MCF 10A (cell line): Measurements from ENCODE around the gene ATP2A3. TPM values are rescaled to one million over a fixed set of nuclear protein-coding genes. Genes with fewer than 3 reads are reported as not detected.

ENCODE experiments used
- BruUV-seq: library from RNA; stranded (reverse); fragments of 400-500 nt; replicated peaks from 2 replicates; lab custom pipeline; 2021; lab: Mats Ljungman, UMichigan
- CTCF ChIA-PET: fragments of 300-600 bp; sonication (Branson Sonifier 250); formaldehyde crosslinking; extraction: SDS; loops from one replicate; lab custom pipeline; 2021; ENCODE audit warnings: antibody characterized with exemption, inconsistent platforms; lab: Yijun Ruan, JAX
- POLR2A ChIA-PET: fragments of 300-600, 350-650 bp; sonication (Branson Sonifier 250); formaldehyde crosslinking; extraction: SDS; loops from one replicate; lab custom pipeline; 2020; ENCODE audit warnings: antibody characterized with exemption, inconsistent platforms; lab: Yijun Ruan, JAX
- DNase-seq: peaks from one replicate; pipeline ENCODE4 v3.0.0-alpha.2; 2018; ENCODE audit not compliant: unreplicated experiment
- H3K27ac Mint-ChIP-seq: one replicate; pipeline ENCODE4 v1.8.0; 2022; ENCODE audit warnings: mild to moderate bottlenecking, low read depth, mixed read lengths; ENCODE audit not compliant: unreplicated experiment
- H3K27me3 Mint-ChIP-seq: one replicate; pipeline ENCODE4 v1.8.0; 2022; ENCODE audit warnings: mixed read lengths; ENCODE audit not compliant: insufficient read depth, unreplicated experiment
- H3K36me3 Mint-ChIP-seq: one replicate; pipeline ENCODE4 v1.8.0; 2022; ENCODE audit warnings: mild to moderate bottlenecking, moderate library complexity, mixed read lengths; ENCODE audit not compliant: insufficient read depth, unreplicated experiment
- H3K4me1 Mint-ChIP-seq: one replicate; pipeline ENCODE4 v1.8.0; 2022; ENCODE audit warnings: mixed read lengths; ENCODE audit not compliant: insufficient read depth, unreplicated experiment
- H3K4me3 Mint-ChIP-seq: one replicate; pipeline ENCODE4 v1.8.0; 2022; ENCODE audit warnings: mild to moderate bottlenecking, moderate library complexity, mixed read lengths; ENCODE audit not compliant: unreplicated experiment
- H3K9me3 Mint-ChIP-seq: one replicate; pipeline ENCODE4 v1.8.0; 2022; ENCODE audit warnings: mixed read lengths; ENCODE audit not compliant: unreplicated experiment
- CTCF ChIP-seq: fragments of 200-600 bp; IDR thresholded peaks from one replicate; pipeline ENCODE4 v1.8.0; 2022; ENCODE audit warnings: antibody characterized with exemption, mild to moderate bottlenecking; ENCODE audit not compliant: unreplicated experiment
- intact Hi-C: fragments of 100-400 bp; cut with micrococcal nuclease; formaldehyde crosslinking; loops from 2 replicates; pipeline ENCODE4 v1.14.1; 2022
- total RNA-seq: library from RNA; stranded (reverse); gene quantifications from 2 replicates; pipeline ENCODE4 v1.2.3, GENCODE V29; 2022

Gene ATP2A3
- total RNA-seq, 1 experiment from 2014 or later, result not detected

- no peaks in the 10 kb centered on the region for H3K27me3 Mint-ChIP-seq
- CTCF ChIA-PET, result interaction anchor here (1.0 to 1.7 kb wide), 2 partner anchors 12 to 33 kb away, joined by 3 to 5 read pairs; no protein-coding TSS in a partner anchor
- H3K27ac Mint-ChIP-seq, result no peak overlapping the region
- intact Hi-C loops, result no loop called here
- TF ChIP-seq CTCF, result no peak
- no peaks in the 10 kb centered on the region for H3K4me1 Mint-ChIP-seq
- POLR2A ChIA-PET, result interaction anchor here (0.6 kb wide), 2 partner anchors 20 to 37 kb away, joined by 3 read pairs; no protein-coding TSS in a partner anchor
- H3K9me3 Mint-ChIP-seq, result no peaks in the 10 kb centered on the region
- H3K4me3 Mint-ChIP-seq, result no peak overlapping the region
- no peaks in the 10 kb centered on the region for H3K36me3 Mint-ChIP-seq
- BruUV-seq, result no TSS peak
- no peak for DNase-seq
Observed at GRCh38 chr17:3947318-3947810, 16.9 kb downstream of the ATP2A3 start.

GRCh38 chr17:3946711-3947235, 17.5 kb downstream of the ATP2A3 start:
- ChIA-PET POLR2A (interaction anchor here (0.6 kb wide), 1 partner anchor 36 kb away, joined by 3 read pairs; no protein-coding TSS in a partner anchor), CTCF (interaction anchor here (0.6 to 1.3 kb wide), 4 partner anchors 83 to 460 kb away, joined by 3 to 6 read pairs (median 3); no protein-coding TSS in a partner anchor)
- BruUV-seq, result no TSS peak
- no peak overlapping the region for H3K27ac Mint-ChIP-seq
- no peaks in the 10 kb centered on the region for H3K27me3 Mint-ChIP-seq
- no peak for TF ChIP-seq CTCF
- no peaks in the 10 kb centered on the region for H3K36me3 Mint-ChIP-seq
- H3K4me1 Mint-ChIP-seq, result no peaks in the 10 kb centered on the region
- no peak overlapping the region for H3K4me3 Mint-ChIP-seq
- H3K9me3 Mint-ChIP-seq, result no peaks in the 10 kb centered on the region
- intact Hi-C loops, result no loop called here
- DNase-seq, result no peak

GRCh38 chr17:3944485-3945388, 19.5 kb downstream of the ATP2A3 start:
- DNase-seq, result peak; percentile 23
- H3K36me3 Mint-ChIP-seq, result no peaks in the 10 kb centered on the region
- H3K27me3 Mint-ChIP-seq, result no peaks in the 10 kb centered on the region
- no peak overlapping the region for H3K27ac Mint-ChIP-seq
- BruUV-seq, result no TSS peak
- H3K9me3 Mint-ChIP-seq, result no peaks in the 10 kb centered on the region
- TF ChIP-seq CTCF, result no peak
- ChIA-PET POLR2A (no interaction called here), CTCF (no interaction called here)
- intact Hi-C loops, result no loop called here
- no peaks in the 10 kb centered on the region for H3K4me1 Mint-ChIP-seq
- no peak overlapping the region for H3K4me3 Mint-ChIP-seq

- Mint-ChIP-seq H3K9me3 (no peaks in the 10 kb centered on the region), H3K27me3 (no peaks in the 10 kb centered on the region), H3K4me1 (no peaks in the 10 kb centered on the region), H3K36me3 (no peaks in the 10 kb centered on the region), H3K4me3 (no peak overlapping the region), H3K27ac (no peak overlapping the region)
- BruUV-seq, result no TSS peak
- no peak for TF ChIP-seq CTCF
- ChIA-PET POLR2A (no interaction called here), CTCF (interaction anchor here (0.6 kb wide), 1 partner anchor 463 kb away, joined by 3 read pairs; no protein-coding TSS in a partner anchor)
- no peak for DNase-seq
- intact Hi-C loops, result no loop called here
Observed at GRCh38 chr17:3943240-3943891, 20.9 kb downstream of the ATP2A3 start.
